NCI-H82 treated with DMSO at 0.1 percent for 48 hours (cell line): ENCODE results near the gene HHATL.
"Not testable (repeated sequence)": the region's sequence is repeated elsewhere in the genome, so short reads cannot be mapped to it uniquely, and the experiment has no call there.

Experiments
- DNase-seq: peaks from one replicate; lab custom pipeline; 2025; ENCODE audit not compliant: unreplicated experiment; lab: John Stamatoyannopoulos, UW

The HHATL gene

GRCh38 chr3:42734263-42734860 lies 31.8 kb upstream of the HHATL start:
- no peak for DNase-seq

DNA sequence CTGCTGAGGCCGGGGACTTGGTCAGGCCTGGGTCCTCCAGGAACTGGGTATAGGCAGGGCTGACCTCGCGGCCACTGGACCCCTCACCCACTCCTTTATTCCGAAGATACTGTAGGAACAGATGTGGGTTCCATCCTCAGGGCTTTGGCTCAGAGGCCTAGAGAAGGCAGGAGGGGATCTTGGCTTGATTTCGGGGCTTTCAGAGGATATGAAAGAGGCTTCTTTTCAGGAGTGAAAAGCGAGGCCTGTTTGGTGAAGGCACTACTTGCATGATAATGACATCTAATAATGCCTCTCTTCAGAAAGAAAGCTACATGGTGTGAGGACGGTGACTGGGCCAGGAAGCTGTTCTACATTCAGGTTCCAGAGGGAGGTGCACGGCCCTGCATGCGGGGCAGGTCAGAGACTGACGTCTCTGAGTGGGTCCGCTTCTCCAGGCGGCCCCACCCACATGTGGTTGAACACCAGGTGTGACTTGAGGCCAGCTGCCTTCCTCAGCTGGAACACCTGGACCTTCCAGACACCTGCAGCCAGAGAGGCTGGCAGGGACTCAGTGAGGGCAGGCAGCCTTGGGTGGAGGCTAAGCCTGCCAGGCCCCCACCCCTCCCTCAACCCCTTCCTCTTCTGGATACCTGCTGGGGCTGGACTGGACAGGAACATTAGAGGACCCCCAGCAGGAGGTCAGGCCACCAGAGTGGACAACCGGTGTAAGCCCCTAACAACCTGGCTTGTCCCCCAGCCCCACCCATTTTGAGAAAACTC lies 31.1 kb upstream of the HHATL start:
- DNase-seq, result no peak

DNA sequence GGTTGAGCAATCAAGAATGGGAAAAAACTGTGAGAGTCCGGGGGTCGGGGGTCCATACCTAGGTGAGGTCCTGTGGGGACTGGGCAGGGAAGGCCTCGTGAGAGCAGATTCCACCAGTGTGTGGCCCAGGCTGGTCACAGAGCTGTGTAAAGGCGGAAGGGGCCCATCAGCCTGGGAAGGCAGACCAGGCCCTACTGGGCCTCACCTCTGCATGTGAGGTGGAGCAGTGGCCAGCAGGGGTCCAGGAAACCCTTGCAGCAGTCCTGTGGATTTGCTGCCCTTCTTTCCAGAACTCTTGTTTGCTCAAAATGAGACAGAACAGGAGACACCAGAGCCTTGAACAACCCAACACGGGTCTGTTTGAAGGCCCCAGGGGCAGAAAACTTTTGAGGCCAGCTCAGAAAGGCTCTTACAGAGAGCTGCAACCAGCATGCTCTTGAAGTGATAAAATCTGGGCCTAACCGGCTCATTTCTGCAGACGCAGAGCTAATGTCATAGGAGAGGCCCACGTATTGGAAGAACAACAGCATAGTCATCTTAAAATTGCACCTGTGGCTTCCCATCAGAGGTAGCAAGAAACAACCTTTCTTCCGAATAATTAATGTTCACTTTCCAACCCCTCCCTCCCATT lies 30.3 kb upstream of the HHATL start:
- no peak for DNase-seq

- DNase-seq, result no peak
Observed at GRCh38 chr3:42732196-42732828, 29.7 kb upstream of the HHATL start.

DNA sequence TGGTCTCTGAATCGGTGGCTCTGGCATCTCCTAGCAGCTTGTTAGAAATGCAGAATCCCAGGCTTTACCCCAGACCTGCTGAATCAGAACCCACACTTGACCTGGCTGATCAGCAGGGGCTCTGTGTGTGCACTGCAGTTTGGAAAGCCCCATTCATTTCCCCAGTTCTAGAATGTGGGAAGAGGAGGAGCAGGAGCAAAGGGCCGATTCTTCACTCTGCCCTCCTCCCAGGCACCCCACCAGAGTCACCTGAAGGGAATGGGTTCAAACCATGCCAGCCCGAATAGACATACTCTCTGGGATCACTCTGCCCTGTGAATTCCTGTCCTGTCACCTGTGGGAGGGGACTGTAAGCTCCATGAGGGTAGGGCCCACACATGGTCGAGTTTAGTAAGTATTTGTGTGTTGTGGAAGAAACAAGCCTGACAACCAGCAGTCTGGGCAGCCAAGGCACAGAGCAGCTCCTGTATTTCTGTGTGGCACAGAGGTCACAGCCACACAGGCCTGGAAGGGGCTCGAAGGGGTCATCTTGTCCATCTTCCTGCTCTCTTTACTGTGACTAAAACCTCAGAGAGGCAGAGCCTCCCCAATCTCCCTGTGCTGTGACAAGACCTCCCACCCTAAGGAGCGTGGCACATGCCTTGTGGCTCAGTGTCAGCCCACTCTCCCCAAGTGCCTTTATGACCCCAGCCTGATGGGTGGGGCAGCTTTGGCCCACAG lies 29.0 kb upstream of the HHATL start:
- DNase-seq, result no peak

GRCh38 chr3:42730706-42731420 lies 28.3 kb upstream of the HHATL start:
- DNase-seq, result no peak

DNA sequence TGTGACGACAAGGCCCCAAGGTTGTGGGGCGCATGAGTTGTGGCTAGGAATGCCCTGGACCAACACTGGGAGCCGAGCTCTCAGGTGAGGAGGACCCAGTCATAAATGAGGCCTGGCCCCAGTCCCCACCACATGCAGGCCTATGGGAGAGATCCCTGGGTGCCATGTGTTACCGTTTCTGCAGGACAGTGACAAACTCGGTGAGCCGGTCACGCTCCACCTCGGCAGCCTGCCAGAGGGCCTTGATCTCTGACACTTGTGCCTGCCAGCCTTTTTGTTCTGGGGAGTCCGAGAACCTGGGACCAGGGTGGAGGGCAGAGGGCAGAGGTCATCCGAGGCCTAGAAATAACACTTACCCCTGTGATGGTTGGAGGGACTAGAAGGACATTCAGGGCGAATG lies 27.7 kb upstream of the HHATL start:
- no peak for DNase-seq

GRCh38 chr3:42729404-42730145 lies 27.0 kb upstream of the HHATL start:
- DNase-seq, result no peak

- DNase-seq, result no peak
Observed at GRCh38 chr3:42728668-42729364, 26.2 kb upstream of the HHATL start.

- no peak for DNase-seq
Observed at GRCh38 chr3:42728056-42728455, 25.5 kb upstream of the HHATL start.

GRCh38 chr3:42725454-42725853 lies 22.9 kb upstream of the HHATL start:
- DNase-seq, result no peak

GRCh38 chr3:42723219-42723618 lies 20.6 kb upstream of the HHATL start:
- DNase-seq, result no peak

DNA sequence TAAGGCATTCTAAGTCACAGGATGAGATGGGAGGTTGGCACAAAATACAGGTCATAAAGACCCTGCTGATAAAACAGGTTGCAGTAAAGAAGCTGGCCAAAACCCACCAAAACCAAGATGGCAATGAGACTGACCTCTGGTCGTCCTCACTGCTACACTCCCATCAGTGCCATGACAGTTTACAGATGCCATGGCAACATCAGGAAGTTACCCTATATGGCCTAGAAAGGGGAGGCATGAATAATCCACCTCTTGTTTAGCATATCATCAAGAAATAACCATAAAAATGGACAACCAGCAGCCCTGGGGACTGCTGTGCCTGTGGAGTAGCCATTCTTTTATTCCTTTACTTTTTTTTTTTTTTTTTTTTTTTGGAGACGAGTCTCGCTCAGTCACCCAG lies 19.8 kb upstream of the HHATL start:
- DNase-seq, result not testable (repeated sequence)

GRCh38 chr3:42721690-42722089 lies 19.1 kb upstream of the HHATL start:
- no peak for DNase-seq

DNA sequence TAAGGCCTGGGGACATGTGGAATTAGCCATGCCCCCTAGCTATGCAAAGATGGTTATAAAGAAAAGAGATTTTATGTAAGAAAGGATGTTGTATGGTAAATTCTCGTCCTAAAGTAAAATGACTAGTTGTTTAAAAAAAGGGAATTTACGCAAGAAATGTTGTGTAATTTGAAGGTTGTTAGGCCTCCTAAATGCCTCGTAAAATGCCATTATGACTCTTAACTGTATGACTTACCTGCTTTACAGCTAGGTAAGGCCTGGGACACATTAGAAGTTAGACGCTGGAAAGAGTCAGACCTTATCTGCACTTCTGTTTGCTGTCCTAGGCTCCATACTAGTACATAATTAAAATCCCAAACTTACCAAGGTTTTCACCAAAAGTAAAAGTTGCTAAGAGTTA lies 17.5 kb upstream of the HHATL start:
- no peak for DNase-seq

DNA sequence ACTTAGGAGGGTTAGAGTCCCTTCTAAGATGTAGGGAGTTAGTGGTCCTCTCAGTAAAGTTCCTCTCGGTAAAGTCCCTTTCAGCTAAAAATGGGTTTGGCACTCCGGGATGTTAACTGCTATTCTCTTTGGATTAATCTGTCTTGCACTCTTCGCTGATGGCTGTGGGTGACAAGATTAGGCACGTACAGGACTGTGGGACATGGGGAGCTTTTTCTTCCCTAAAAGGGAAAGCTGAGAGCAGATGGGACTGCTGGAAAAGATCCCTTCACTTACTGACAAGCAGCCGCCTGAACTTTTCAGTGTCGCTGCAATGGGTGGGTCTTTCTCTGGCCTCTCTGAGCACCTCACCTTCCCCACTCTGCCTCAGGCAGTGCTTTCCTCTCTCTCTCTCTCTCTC lies 16.4 kb upstream of the HHATL start:
- DNase-seq, result no peak

DNA sequence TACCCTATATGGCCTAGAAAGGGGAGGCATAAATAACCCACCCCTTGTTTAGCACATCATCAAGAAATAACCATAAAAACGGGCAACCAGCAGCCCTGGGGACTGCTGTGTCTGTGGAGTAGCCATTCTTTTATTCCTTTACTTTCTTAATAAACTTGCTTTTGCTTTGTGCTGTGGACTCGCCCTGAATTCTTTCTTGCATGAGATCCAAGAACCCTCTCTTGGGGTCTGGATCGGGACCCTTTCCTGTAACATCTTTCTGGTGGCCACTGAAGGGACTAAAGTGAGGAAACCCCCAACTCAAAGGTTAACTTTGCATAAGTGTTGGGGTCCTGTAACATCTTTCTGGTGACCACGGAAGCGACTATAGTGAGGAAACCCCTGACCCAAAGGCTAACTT lies 15.7 kb upstream of the HHATL start:
- no peak for DNase-seq

DNA sequence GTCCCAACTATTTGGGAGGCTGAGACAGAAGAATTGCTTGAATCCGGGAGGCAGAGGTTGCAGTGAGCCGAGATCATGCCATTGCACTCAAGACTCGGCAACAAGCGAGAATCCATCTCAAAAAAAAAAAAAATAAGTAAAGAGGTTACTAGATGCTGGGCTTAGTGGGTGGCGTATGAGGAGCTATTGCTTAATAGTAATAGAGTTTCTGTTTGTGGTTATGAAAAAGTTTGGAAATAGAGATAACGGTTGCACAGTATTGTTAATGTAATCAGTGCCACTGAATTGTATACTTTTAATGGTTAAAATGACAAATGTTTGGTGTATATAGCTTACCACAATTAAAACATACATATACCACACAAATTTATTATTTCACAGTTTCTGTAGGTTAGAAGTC lies 14.7 kb upstream of the HHATL start:
- no peak for DNase-seq

DNA sequence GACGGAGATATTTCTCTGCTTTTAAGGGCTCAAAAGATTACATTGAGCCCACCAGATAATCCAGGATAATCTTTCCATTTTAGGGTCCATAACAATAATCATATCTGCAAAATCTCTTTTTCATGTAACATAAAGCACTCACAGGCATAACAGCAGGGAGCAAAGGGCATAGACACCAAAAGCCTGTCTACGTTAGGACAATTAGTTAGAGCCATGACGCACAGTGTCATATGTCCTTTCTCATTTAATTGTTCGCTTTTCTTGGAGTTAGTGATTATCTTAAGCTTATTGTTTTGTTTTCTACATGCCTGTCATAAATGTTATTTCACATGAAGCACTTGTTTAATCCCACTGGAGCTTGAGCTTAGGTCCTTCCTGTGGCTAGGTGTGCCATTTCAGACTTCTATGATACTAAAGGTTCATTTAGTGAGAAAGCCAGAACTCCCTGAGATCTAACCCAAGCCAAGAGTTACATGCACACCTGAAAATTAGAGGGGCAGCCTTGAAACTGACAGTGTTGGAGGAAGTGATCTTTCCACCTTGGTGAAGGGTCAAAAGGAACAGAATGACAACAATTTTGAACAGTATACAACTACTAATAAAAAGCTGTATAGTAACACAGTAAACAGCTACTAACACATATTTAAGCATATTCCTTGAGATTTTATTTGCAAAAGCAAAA lies 11.7 kb upstream of the HHATL start:
- no peak for DNase-seq
